ENCODE results near the gene KSR2. TPM values are rescaled to one million over a fixed set of nuclear protein-coding genes. Genes with fewer than 3 reads are reported as not detected.

Gene KSR2
- total and polyA plus RNA-seq, 9 donors = under 0.01 to 0.15 (median 0.08) TPM; not detected in 4

DNA sequence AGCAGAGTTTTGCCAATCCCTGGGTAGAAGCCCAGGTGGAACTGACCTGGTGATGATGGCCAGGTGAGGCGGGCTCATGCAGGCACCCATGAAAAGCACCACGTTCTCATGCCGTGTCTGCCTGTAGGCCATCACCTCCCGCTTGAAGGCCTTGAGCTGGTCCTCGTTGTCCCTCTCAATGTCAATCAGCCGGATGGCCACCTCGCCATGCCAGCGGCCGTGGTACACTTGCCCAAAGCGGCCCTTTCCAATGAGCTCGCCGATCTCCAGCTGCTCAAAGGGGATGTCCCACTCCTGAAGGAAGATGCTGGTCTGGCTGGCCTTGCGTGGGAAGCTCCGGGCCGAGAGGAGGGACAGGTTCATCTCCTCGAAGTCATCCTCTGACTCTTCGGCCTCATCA is 444.0 kb downstream of the KSR2 start:
- Histone ChIP-seq H3K36me3 (no peaks in the 10 kb centered on the region), H3K4me1 (ENCODE audit: insufficient read depth) (no peaks in the 10 kb centered on the region), H3K4me3 (no peak overlapping the region), H3K27ac (no peak overlapping the region), H3K9me3 (no peaks in the 10 kb centered on the region), H3K27me3 (no peaks in the 10 kb centered on the region)
- no peak for DNase-seq
- TF ChIP-seq CTCF (IDR thresholded peaks at IDR 0.05) = no peak
- no peak for TF ChIP-seq POLR2A (IDR thresholded peaks at IDR 0.05)
- no peak for TF ChIP-seq EP300 (IDR thresholded peaks at IDR 0.05)
- WGBS, 3 donors = 91 to 92% (median 92%) methylated on average over 17 of the region's 17 CpGs
- intact Hi-C loops (cut with DNase I) = no loop called here

- Histone ChIP-seq H3K9me3 (no peaks in the 10 kb centered on the region), H3K27ac (no peak overlapping the region), H3K4me1 (ENCODE audit: insufficient read depth) (no peaks in the 10 kb centered on the region), H3K36me3 (no peaks in the 10 kb centered on the region), H3K4me3 (no peak overlapping the region), H3K27me3 (no peaks in the 10 kb centered on the region)
- TF ChIP-seq CTCF (IDR thresholded peaks at IDR 0.05) (no peak), POLR2A (IDR thresholded peaks at IDR 0.05) (no peak), EP300 (IDR thresholded peaks at IDR 0.05) (no peak)
- no peak for DNase-seq
- 73 to 79% (median 78%) methylated on average over 4 of the region's 4 CpGs for WGBS, 3 donors
- intact Hi-C loops (cut with DNase I) = no loop called here
These were observed 444.8 kb downstream of the KSR2 start for GRCh38 chr12:117523971-117524370.

DNA sequence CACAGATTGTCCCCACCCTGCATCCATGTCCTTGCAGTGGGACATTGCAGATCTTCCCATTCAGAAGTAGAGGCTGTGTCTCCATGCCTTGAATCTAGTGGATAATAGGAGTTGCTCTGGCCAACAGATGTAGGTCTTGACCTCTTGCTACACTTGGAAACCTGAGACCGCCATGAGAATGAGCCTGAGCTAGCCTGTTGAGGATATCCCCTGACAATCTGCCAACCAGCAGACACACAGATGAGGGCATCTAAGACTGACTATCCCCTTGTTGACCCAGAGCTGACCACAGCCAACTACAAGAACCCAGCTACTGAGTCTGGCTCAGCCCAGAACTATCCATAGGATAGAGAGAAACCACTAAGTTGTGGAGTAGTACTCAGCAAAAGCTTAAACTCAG is 446.2 kb downstream of the KSR2 start:
- Histone ChIP-seq H3K4me1 (ENCODE audit: insufficient read depth) (no peaks in the 10 kb centered on the region), H3K27me3 (no peaks in the 10 kb centered on the region), H3K36me3 (no peaks in the 10 kb centered on the region), H3K4me3 (no peak overlapping the region), H3K9me3 (no peaks in the 10 kb centered on the region), H3K27ac (no peak overlapping the region)
- WGBS, 3 donors = 43 to 63% (median 46%) methylated on average over 1 of the region's 1 CpG
- no peak for DNase-seq
- intact Hi-C loops (cut with DNase I) = no loop called here
- no peak for TF ChIP-seq EP300 (IDR thresholded peaks at IDR 0.05)
- TF ChIP-seq POLR2A (IDR thresholded peaks at IDR 0.05) = no peak
- TF ChIP-seq CTCF (IDR thresholded peaks at IDR 0.05) = no peak

DNA sequence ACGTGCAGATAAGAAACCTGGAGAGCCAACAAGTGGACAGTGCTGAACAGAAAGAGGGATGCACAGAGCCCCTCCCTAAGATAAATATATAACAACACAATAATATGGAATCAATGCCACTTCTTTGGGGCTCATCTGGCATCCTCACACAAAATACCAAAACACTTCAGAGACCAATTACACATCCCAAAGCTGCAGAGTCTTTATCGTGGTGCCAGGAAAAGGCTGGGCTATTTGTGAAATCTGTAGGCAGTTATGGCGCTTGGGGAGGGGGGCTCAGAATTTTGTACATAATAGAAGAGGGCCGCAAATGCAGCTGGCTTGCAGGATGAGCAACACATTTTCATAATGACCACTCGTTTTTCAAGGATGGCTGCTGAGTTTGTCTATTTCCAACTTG is 446.9 kb downstream of the KSR2 start:
- no peaks in the 10 kb centered on the region for H3K27me3 ChIP-seq
- H3K9me3 ChIP-seq = no peaks in the 10 kb centered on the region
- no peaks in the 10 kb centered on the region for H3K4me1 ChIP-seq (ENCODE audit: insufficient read depth)
- H3K36me3 ChIP-seq = no peaks in the 10 kb centered on the region
- 63 to 70% (median 65%) methylated on average over 5 of the region's 5 CpGs for WGBS, 3 donors
- TF ChIP-seq POLR2A (IDR thresholded peaks at IDR 0.05) (no peak), EP300 (IDR thresholded peaks at IDR 0.05) (no peak), CTCF (IDR thresholded peaks at IDR 0.05) (no peak)
- no peak overlapping the region for H3K27ac ChIP-seq
- no peak for DNase-seq
- intact Hi-C loops (cut with DNase I) = no loop called here
- no peak overlapping the region for H3K4me3 ChIP-seq

DNA sequence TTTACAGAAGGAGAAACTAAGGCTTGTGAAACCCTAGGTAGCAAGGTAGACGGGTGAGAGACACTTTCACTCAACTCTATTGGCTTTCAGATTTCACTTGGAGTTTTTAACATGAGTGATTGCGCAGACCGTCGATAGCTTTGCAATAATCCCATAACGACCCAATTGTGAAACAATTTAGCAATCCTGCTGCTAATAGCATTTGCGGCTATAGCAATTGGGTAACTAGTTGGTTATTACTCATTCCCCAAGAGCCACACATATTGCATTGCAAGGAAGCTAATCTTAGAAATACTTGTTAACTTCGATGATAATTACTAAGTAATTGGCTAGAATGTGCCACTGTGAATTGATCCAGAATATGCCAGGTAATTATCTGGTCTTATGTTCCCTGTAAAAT is 447.4 kb downstream of the KSR2 start:
- 68 to 78% (median 72%) methylated on average over 7 of the region's 7 CpGs for WGBS, 3 donors
- TF ChIP-seq EP300 (IDR thresholded peaks at IDR 0.05) = no peak
- TF ChIP-seq POLR2A (IDR thresholded peaks at IDR 0.05) = no peak
- TF ChIP-seq CTCF (IDR thresholded peaks at IDR 0.05) = no peak
- intact Hi-C loops (cut with DNase I) = no loop called here
- DNase-seq = no peak
- no peaks in the 10 kb centered on the region for H3K36me3 ChIP-seq
- H3K9me3 ChIP-seq = no peaks in the 10 kb centered on the region
- no peaks in the 10 kb centered on the region for H3K27me3 ChIP-seq
- no peak overlapping the region for H3K27ac ChIP-seq
- H3K4me3 ChIP-seq = no peak overlapping the region
- no peaks in the 10 kb centered on the region for H3K4me1 ChIP-seq (ENCODE audit: insufficient read depth)

Measured in ovary (tissue), 9 donors.